ENCODE measurements around the gene PRPSAP2. TPM values are rescaled to one million over a fixed set of nuclear protein-coding genes. Genes with fewer than 3 reads are reported as not detected.

Gene PRPSAP2
- total and polyA plus RNA-seq, 2 donors (not counting 3 experiments of a cell fraction or from before 2014, with no cell fraction given) = 22.2 to 38.5 TPM

GRCh38 chr17:18968345-18968744 is 110.4 kb downstream of the PRPSAP2 start:
- dilution Hi-C loops (cut with MboI; ENCODE audit: extremely low pct_ligation_motif_present, low sequenced_read_pairs) = no loop called here

GRCh38 chr17:18968945-18969887 is 111.3 kb downstream of the PRPSAP2 start:
- intact Hi-C loops (cut with micrococcal nuclease) (no loop called here), dilution Hi-C loops (cut with MboI; ENCODE audit: extremely low pct_ligation_motif_present, low sequenced_read_pairs) (no loop called here)
- Histone ChIP-seq H4K20me1 (replicated peaks; ENCODE audit: control insufficient read depth, extremely low read depth, insufficient read depth, low read length) (no peaks in the 10 kb centered on the region), H3K36me3 (ENCODE audit: control insufficient read depth in 2 of 2, extremely low read depth in 1 of 2, insufficient read depth in 2 of 2, low read length in 2 of 2) (peaks cover 0 to 5% of the 10 kb centered on the region in 2 experiments), H3K27ac (ENCODE audit: insufficient read depth, low read depth, low read length) (peak overlapping the region; percentile 58), H3K4me2 (ENCODE audit: insufficient read depth, low read length) (no peak overlapping the region), H2AFZ (ENCODE audit: low read depth, low read length) (peak overlapping the region; percentile 42), H3K79me2 (ENCODE audit: control insufficient read depth, insufficient read depth, low read length) (no peaks in the 10 kb centered on the region), H3K9ac (replicated peaks; ENCODE audit: extremely low read depth, insufficient read depth, low read length) (peak overlapping the region; percentile 39), H3K9me1 (replicated peaks; ENCODE audit: control insufficient read depth, extremely low read depth, insufficient read depth, low read length) (no peaks in the 10 kb centered on the region), H3K4me3 (replicated peaks in 1 of 3; ENCODE audit: insufficient read depth in 1 of 3, low read depth in 1 of 3, low read length in 3 of 3) (no peak overlapping the region), H3K4me1 (ENCODE audit: control insufficient read depth, extremely low read depth, insufficient read depth, low read length) (peaks cover 31% of the 10 kb centered on the region), H3K9me3 (replicated peaks; ENCODE audit: control insufficient read depth, insufficient read depth, low read length) (no peaks in the 10 kb centered on the region), H3K27me3 (ENCODE audit: control insufficient read depth in 2 of 2, insufficient read depth in 2 of 2, low read length in 2 of 2) (no peaks in the 10 kb centered on the region)
- POLR2A ChIA-PET = no interaction called here
- FAIRE-seq = peak; percentile 44
- TF ChIP-seq POLR2AphosphoS5 (IDR thresholded peaks at IDR 0.05; ENCODE audit: insufficient read depth, low read depth, low read length) = no peak
- no peak for TF ChIP-seq GATA2 (IDR thresholded peaks at IDR 0.05; ENCODE audit: insufficient read depth, insufficient read length, low read depth, low read length)
- peak; percentile 26 for DNase-seq (ENCODE audit: low read depth, low spot score)
- CTCF ChIA-PET = interaction anchor here (0.8 to 1.6 kb wide), 4 partner anchors 9 to 39 kb away, joined by 3 to 22 read pairs (median 4); no protein-coding TSS in a partner anchor
- TSS peak; percentile 21 for BruUV-seq (replicated peaks)

More at GRCh38 chr17:18968345-18968744, 110.4 kb downstream of the PRPSAP2 start:
- DNase-seq (ENCODE audit: low read depth, low spot score) (peak; percentile 78), FAIRE-seq (peak; percentile 94)
- no peaks in the 10 kb centered on the region for H3K9me3 ChIP-seq (replicated peaks; ENCODE audit: control insufficient read depth, insufficient read depth, low read length)
- no peaks in the 10 kb centered on the region for H3K9me1 ChIP-seq (replicated peaks; ENCODE audit: control insufficient read depth, extremely low read depth, insufficient read depth, low read length)
- intact Hi-C loops (cut with micrococcal nuclease) = no loop called here
- H4K20me1 ChIP-seq (replicated peaks; ENCODE audit: control insufficient read depth, extremely low read depth, insufficient read depth, low read length) = no peaks in the 10 kb centered on the region
- H3K9ac ChIP-seq (replicated peaks; ENCODE audit: extremely low read depth, insufficient read depth, low read length) = peak overlapping the region; percentile 39
- ChIA-PET POLR2A (no interaction called here), CTCF (interaction anchor here (1.0 kb wide), 2 partner anchors 9 to 11 kb away, joined by 3 read pairs; no protein-coding TSS in a partner anchor)
- TF ChIP-seq POLR2A (IDR thresholded peaks at IDR 0.05; ENCODE audit: low read depth, low read length) = peak; percentile 54
- no peak for TF ChIP-seq FOS (IDR thresholded peaks at IDR 0.05; ENCODE audit: borderline replicate concordance, insufficient read depth, low read length)
- peak; percentile 46 for TF ChIP-seq POLR2AphosphoS5 (IDR thresholded peaks at IDR 0.05; ENCODE audit: insufficient read depth, low read depth, low read length)
- no peak for TF ChIP-seq JUN (IDR thresholded peaks at IDR 0.05; ENCODE audit: borderline replicate concordance, insufficient read depth, insufficient read length, low read depth)
- H3K4me2 ChIP-seq (ENCODE audit: insufficient read depth, low read length) = no peak overlapping the region
- no TSS peak for BruUV-seq (replicated peaks)
- peak overlapping the region; percentile 58 for H3K27ac ChIP-seq (ENCODE audit: insufficient read depth, low read depth, low read length)
- H3K4me1 ChIP-seq (ENCODE audit: control insufficient read depth, extremely low read depth, insufficient read depth, low read length) = peaks cover 31% of the 10 kb centered on the region
- peak overlapping the region; percentile 42 for H2AFZ ChIP-seq (ENCODE audit: low read depth, low read length)
- H3K4me3 ChIP-seq (replicated peaks in 1 of 3; ENCODE audit: insufficient read depth in 1 of 3, low read depth in 1 of 3, low read length in 3 of 3) = no peak overlapping the region
- H3K27me3 ChIP-seq (ENCODE audit: control insufficient read depth in 2 of 2, insufficient read depth in 2 of 2, low read length in 2 of 2) = no peaks in the 10 kb centered on the region
- no peaks in the 10 kb centered on the region for H3K79me2 ChIP-seq (ENCODE audit: control insufficient read depth, insufficient read depth, low read length)
- peaks cover 0 to 5% of the 10 kb centered on the region in 2 experiments for H3K36me3 ChIP-seq (ENCODE audit: control insufficient read depth in 2 of 2, extremely low read depth in 1 of 2, insufficient read depth in 2 of 2, low read length in 2 of 2)
